ENCODE data around the gene GFI1.

DNA sequence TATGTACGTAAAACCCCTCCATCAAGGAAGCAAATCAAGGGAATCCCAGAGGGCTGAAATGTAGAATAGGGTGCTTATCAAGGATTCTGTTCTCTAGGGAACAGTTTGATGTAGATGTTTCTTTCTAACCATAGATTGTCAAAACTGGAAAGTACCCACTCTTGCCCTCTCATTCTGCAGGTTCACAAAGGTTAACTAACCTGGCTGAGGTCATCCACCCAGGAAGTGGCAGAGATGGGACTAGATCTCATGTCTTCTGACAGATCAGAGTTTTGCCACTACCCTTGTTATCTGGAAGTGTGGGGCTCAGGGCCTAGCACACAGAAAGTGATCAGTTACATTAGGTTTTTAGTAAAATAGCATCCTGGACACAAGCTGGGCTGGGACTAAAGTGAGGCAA, 47.4 kb downstream of the GFI1 start:
- TF ChIP-seq POLR2A (IDR thresholded peaks at IDR 0.05): no peak
- TF ChIP-seq, protein P1, sequence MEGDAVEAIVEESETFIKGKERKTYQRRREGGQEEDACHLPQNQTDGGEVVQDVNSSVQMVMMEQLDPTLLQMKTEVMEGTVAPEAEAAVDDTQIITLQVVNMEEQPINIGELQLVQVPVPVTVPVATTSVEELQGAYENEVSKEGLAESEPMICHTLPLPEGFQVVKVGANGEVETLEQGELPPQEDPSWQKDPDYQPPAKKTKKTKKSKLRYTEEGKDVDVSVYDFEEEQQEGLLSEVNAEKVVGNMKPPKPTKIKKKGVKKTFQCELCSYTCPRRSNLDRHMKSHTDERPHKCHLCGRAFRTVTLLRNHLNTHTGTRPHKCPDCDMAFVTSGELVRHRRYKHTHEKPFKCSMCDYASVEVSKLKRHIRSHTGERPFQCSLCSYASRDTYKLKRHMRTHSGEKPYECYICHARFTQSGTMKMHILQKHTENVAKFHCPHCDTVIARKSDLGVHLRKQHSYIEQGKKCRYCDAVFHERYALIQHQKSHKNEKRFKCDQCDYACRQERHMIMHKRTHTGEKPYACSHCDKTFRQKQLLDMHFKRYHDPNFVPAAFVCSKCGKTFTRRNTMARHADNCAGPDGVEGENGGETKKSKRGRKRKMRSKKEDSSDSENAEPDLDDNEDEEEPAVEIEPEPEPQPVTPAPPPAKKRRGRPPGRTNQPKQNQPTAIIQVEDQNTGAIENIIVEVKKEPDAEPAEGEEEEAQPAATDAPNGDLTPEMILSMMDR (IDR thresholded peaks at IDR 0.05): no peak
